H1 (cell line): Measurements from ENCODE around the gene KIAA0319L. TPM values are rescaled to one million over a fixed set of nuclear protein-coding genes. Genes with fewer than 3 reads are reported as not detected.

ENCODE experiments used
- CREB1 ChIP-seq: IDR thresholded peaks from 2 replicates; pipeline ENCODE4 v1.6.1; 2012; ENCODE audit warnings: inconsistent platforms
- RAD21 ChIP-seq, 2 experiments: IDR thresholded peaks in 1 of 2; conservative IDR thresholded peaks in 1 of 2; 2 replicates each; pipeline ENCODE4 v1.6.1; 2011; ENCODE audit warnings: low read depth in 2 of 2, low read length in 2 of 2, improper control_type of control experiment in 1 of 2, inconsistent platforms in 1 of 2, mild to moderate bottlenecking in 1 of 2, moderate library complexity in 1 of 2
- SAP30 ChIP-seq: fragments of 300-600 bp; sonication (generic); IDR thresholded peaks from 2 replicates; pipeline ENCODE4 v1.7.1; 2012; ENCODE audit warnings: low read length, moderate library complexity, mild to moderate bottlenecking, inconsistent platforms; ENCODE audit not compliant: insufficient read depth, insufficient replicate concordance
- SRF ChIP-seq: IDR thresholded peaks from 2 replicates; pipeline ENCODE4 v1.6.1; 2011; ENCODE audit warnings: mild to moderate bottlenecking, low read depth, low read length, moderate library complexity
- TEAD4 ChIP-seq: IDR thresholded peaks from 2 replicates; pipeline ENCODE4 v1.6.1; 2012; ENCODE audit warnings: low read depth, low read length, inconsistent platforms, mixed read lengths
- polyA plus RNA-seq, 7 experiments: library from polyadenylated mRNA; depleted of rRNA in 3 of 7; stranded (reverse) in 5 of 7; unstranded in 2 of 7; fragments of >200 nt in 5 of 7; fragments of 200-250 nt in 2 of 7; gene quantifications; 1 replicate in 5 of 7; 2 replicates in 1 of 7; 4 replicates in 1 of 7; pipeline versions ENCODE4 v1.2.1 to v1.2.3, GENCODE V29; 2011 to 2013; ENCODE audit warnings: missing spikeins in 2 of 7, mixed read lengths in 2 of 7
- total RNA-seq: library from RNA; stranded (reverse); fragmentation: NEBNext Ultra II Directional; extraction: Animal tissue kit (Norgen Biotek cat#: 25700); gene quantifications from 2 replicates; pipeline ENCODE4 v1.2.1, GENCODE V29; 2021

Gene KIAA0319L
- total and polyA plus RNA-seq, 2 of the 8 experiments (the other 6 are each of a cell fraction or from before 2014, with no cell fraction given): 40.1 to 55.7 TPM

GRCh38 chr1:35433714-35434113 lies 123.5 kb downstream of the KIAA0319L start (continued):
- TF ChIP-seq RAD21 (IDR thresholded peaks at IDR 0.05 in 1 of 2, conservative IDR thresholded peaks at IDR 0.05 in 1 of 2; ENCODE audit: low read depth in 2 of 2, low read length in 2 of 2) (no peak), SRF (no peak), TEAD4 (no peak), CREB1 (no peak), SAP30 (no peak)
